Measurements from ENCODE around the gene STXBP1. TPM values are rescaled to one million over a fixed set of nuclear protein-coding genes. Genes with fewer than 3 reads are reported as not detected.

The STXBP1 gene
- polyA plus RNA-seq, 3 donors: 28.9 to 35.2 (median 30.2) TPM

- no peak for DNase-seq (ENCODE audit: extremely low read depth in 1 of 11, low read depth in 9 of 11, low spot score in 4 of 11)
Observed at GRCh38 chr9:127716412-127716811, 104.3 kb downstream of the STXBP1 start.

GRCh38 chr9:127717766-127718165 is 105.7 kb downstream of the STXBP1 start:
- DNase-seq (ENCODE audit: extremely low read depth in 1 of 11, low read depth in 9 of 11, low spot score in 4 of 11): no peak

- DNase-seq (ENCODE audit: extremely low read depth in 1 of 11, low read depth in 9 of 11, low spot score in 4 of 11): no peak
Observed at GRCh38 chr9:127720031-127720864, 108.2 kb downstream of the STXBP1 start.

- DNase-seq (ENCODE audit: extremely low read depth in 1 of 11, low read depth in 9 of 11, low spot score in 4 of 11): no peak
Observed at GRCh38 chr9:127720865-127721227, 108.8 kb downstream of the STXBP1 start.

GRCh38 chr9:127721391-127721821 is 109.3 kb downstream of the STXBP1 start:
- DNase-seq (ENCODE audit: extremely low read depth in 1 of 11, low read depth in 9 of 11, low spot score in 4 of 11): no peak

- no peak for DNase-seq (ENCODE audit: extremely low read depth in 1 of 11, low read depth in 9 of 11, low spot score in 4 of 11)
Observed at GRCh38 chr9:127722055-127722745, 110.1 kb downstream of the STXBP1 start.

GRCh38 chr9:127723013-127723412 is 110.9 kb downstream of the STXBP1 start:
- no peak for DNase-seq (ENCODE audit: extremely low read depth in 1 of 11, low read depth in 9 of 11, low spot score in 4 of 11)

- no peak for DNase-seq (ENCODE audit: extremely low read depth in 1 of 11, low read depth in 9 of 11, low spot score in 4 of 11)
Observed at GRCh38 chr9:127723444-127723843, 111.4 kb downstream of the STXBP1 start.

GRCh38 chr9:127724012-127724411 is 111.9 kb downstream of the STXBP1 start:
- no peak for DNase-seq (ENCODE audit: extremely low read depth in 1 of 11, low read depth in 9 of 11, low spot score in 4 of 11)

- no peak for DNase-seq (ENCODE audit: extremely low read depth in 1 of 11, low read depth in 9 of 11, low spot score in 4 of 11)
Observed at GRCh38 chr9:127726871-127727270, 114.8 kb downstream of the STXBP1 start.

- DNase-seq (ENCODE audit: extremely low read depth in 1 of 11, low read depth in 9 of 11, low spot score in 4 of 11): no peak
Observed at GRCh38 chr9:127728808-127729207, 116.7 kb downstream of the STXBP1 start.

- DNase-seq (ENCODE audit: extremely low read depth in 1 of 11, low read depth in 9 of 11, low spot score in 4 of 11): no peak
Observed at GRCh38 chr9:127729522-127730256, 117.6 kb downstream of the STXBP1 start.

- DNase-seq (ENCODE audit: extremely low read depth in 1 of 11, low read depth in 9 of 11, low spot score in 4 of 11): no peak
Observed at GRCh38 chr9:127730262-127730661, 118.2 kb downstream of the STXBP1 start.

- DNase-seq (ENCODE audit: extremely low read depth in 1 of 11, low read depth in 9 of 11, low spot score in 4 of 11): no peak
Observed at GRCh38 chr9:127730799-127731410, 118.8 kb downstream of the STXBP1 start.

GRCh38 chr9:127731938-127732337 is 119.9 kb downstream of the STXBP1 start:
- DNase-seq (ENCODE audit: extremely low read depth in 1 of 11, low read depth in 9 of 11, low spot score in 4 of 11): no peak

GRCh38 chr9:127732444-127732843 is 120.4 kb downstream of the STXBP1 start:
- no peak for DNase-seq (ENCODE audit: extremely low read depth in 1 of 11, low read depth in 9 of 11, low spot score in 4 of 11)

- DNase-seq (ENCODE audit: extremely low read depth in 1 of 11, low read depth in 9 of 11, low spot score in 4 of 11): no peak
Observed at GRCh38 chr9:127733614-127734013, 121.5 kb downstream of the STXBP1 start.

- DNase-seq (ENCODE audit: extremely low read depth in 1 of 11, low read depth in 9 of 11, low spot score in 4 of 11): no peak
Observed at GRCh38 chr9:127734247-127734746, 122.2 kb downstream of the STXBP1 start.

All from renal cortex interstitium (tissue), 11 donors.